Liver (tissue), 9 donors: ENCODE measurements around the gene TTC7B. TPM values are rescaled to one million over a fixed set of nuclear protein-coding genes. Genes with fewer than 3 reads are reported as not detected.

ENCODE experiments used
- DNase-seq: peaks from one replicate; pipeline ENCODE4 v3.0.0-alpha.2; 2017; ENCODE audit warnings: low spot score
- H3K27ac ChIP-seq, 2 donors: one replicate each; pipeline ENCODE4 v1.7.0; 2013; ENCODE audit warnings: inconsistent platforms in 2 of 2, low read length in 2 of 2, control low read depth in 1 of 2, low read depth in 1 of 2, mild to moderate bottlenecking in 1 of 2
- H3K27me3 ChIP-seq, 4 donors: one replicate each; pipeline versions ENCODE4 v1.6.1 to v1.7.0; 2013; ENCODE audit warnings: low read length in 3 of 4, inconsistent platforms in 1 of 4, mild to moderate bottlenecking in 1 of 4, moderate library complexity in 1 of 4; ENCODE audit not compliant: control insufficient read depth in 4 of 4, insufficient read depth in 4 of 4
- H3K36me3 ChIP-seq, 4 donors: one replicate each; pipeline versions ENCODE4 v1.6.1 to v1.7.0; 2013; ENCODE audit warnings: low read length in 3 of 4, mild to moderate bottlenecking in 3 of 4, low read depth in 1 of 4, moderate library complexity in 1 of 4; ENCODE audit not compliant: control insufficient read depth in 4 of 4, insufficient read depth in 3 of 4
- H3K4me1 ChIP-seq, 4 donors: one replicate each; pipeline versions ENCODE4 v1.6.1 to v1.7.0; 2013; ENCODE audit warnings: low read length in 3 of 4, mild to moderate bottlenecking in 3 of 4, moderate library complexity in 1 of 4; ENCODE audit not compliant: control insufficient read depth in 4 of 4, insufficient read depth in 4 of 4
- H3K4me3 ChIP-seq, 3 donors: one replicate each; pipeline versions ENCODE4 v1.6.1 to v1.7.0; 2013; ENCODE audit warnings: low read length in 3 of 3, control low read depth in 1 of 3, low read depth in 1 of 3, mild to moderate bottlenecking in 1 of 3
- H3K9ac ChIP-seq, 2 donors: one replicate each; pipeline ENCODE4 v1.7.0; 2013; ENCODE audit warnings: low read length in 2 of 2, mild to moderate bottlenecking in 2 of 2, moderate library complexity in 2 of 2, control low read depth in 1 of 2, low read depth in 1 of 2
- H3K9me3 ChIP-seq, 4 donors: one replicate each; pipeline versions ENCODE4 v1.6.1 to v1.7.0; 2013; ENCODE audit warnings: low read length in 3 of 4; ENCODE audit not compliant: control insufficient read depth in 4 of 4
- ATF3 ChIP-seq: IDR thresholded peaks from 2 replicates; pipeline ENCODE4 v1.6.1; 2016; ENCODE audit warnings: antibody characterized with exemption
- CTCF ChIP-seq: fragments of 150-350 bp; IDR thresholded peaks from 2 replicates; pipeline ENCODE4 v1.5.1; 2017; ENCODE audit warnings: improper control_type of control experiment, low read depth, low read length; ENCODE audit not compliant: missing input control
- EGR1 ChIP-seq, 2 donors: IDR thresholded peaks; 2 replicates each; pipeline ENCODE4 v1.6.1; 2016 to 2018; ENCODE audit warnings: antibody characterized with exemption in 2 of 2, low read depth in 2 of 2
- FOXA2 ChIP-seq: IDR thresholded peaks from 2 replicates; pipeline ENCODE4 v1.6.1; 2016; ENCODE audit warnings: antibody characterized with exemption
- GABPA ChIP-seq, 2 donors: IDR thresholded peaks in 1 of 2; conservative IDR thresholded peaks in 1 of 2; 2 replicates each; pipeline ENCODE4 v1.6.1; 2016; ENCODE audit warnings: antibody characterized with exemption in 2 of 2, mild to moderate bottlenecking in 1 of 2, moderate library complexity in 1 of 2
- HNF4A ChIP-seq, 2 donors: conservative IDR thresholded peaks; 2 replicates each; pipeline ENCODE4 v1.6.1; 2016; ENCODE audit warnings: antibody characterized with exemption in 2 of 2, mild to moderate bottlenecking in 2 of 2
- HNF4G ChIP-seq: IDR thresholded peaks from 2 replicates; pipeline ENCODE4 v1.6.1; 2016; ENCODE audit warnings: antibody characterized with exemption
- JUND ChIP-seq, 2 donors: IDR thresholded peaks; 2 replicates each; pipeline ENCODE4 v1.6.1; 2016; ENCODE audit warnings: antibody characterized with exemption in 2 of 2
- MAX ChIP-seq: IDR thresholded peaks from 2 replicates; pipeline ENCODE4 v1.6.1; 2016; ENCODE audit warnings: antibody characterized with exemption
- NR2F2 ChIP-seq: IDR thresholded peaks from 2 replicates; pipeline ENCODE4 v1.6.1; 2016; ENCODE audit warnings: antibody characterized with exemption
- RAD21 ChIP-seq, 2 donors: IDR thresholded peaks; 2 replicates each; pipeline ENCODE4 v1.6.1; 2016; ENCODE audit warnings: antibody characterized with exemption in 2 of 2, mild to moderate bottlenecking in 2 of 2
- REST ChIP-seq: IDR thresholded peaks from 2 replicates; pipeline ENCODE4 v1.6.1; 2016; ENCODE audit warnings: antibody characterized with exemption, mild to moderate bottlenecking
- RXRA ChIP-seq, 2 donors: IDR thresholded peaks; 2 replicates each; pipeline ENCODE4 v1.6.1; 2017 to 2018; ENCODE audit warnings: antibody characterized with exemption in 2 of 2, mild to moderate bottlenecking in 1 of 2
- SP1 ChIP-seq: IDR thresholded peaks from 2 replicates; pipeline ENCODE4 v1.6.1; 2018; ENCODE audit warnings: antibody characterized with exemption, mild to moderate bottlenecking
- TAF1 ChIP-seq: conservative IDR thresholded peaks from 2 replicates; pipeline ENCODE4 v1.6.1; 2016; ENCODE audit warnings: antibody characterized with exemption, mild to moderate bottlenecking
- YY1 ChIP-seq: IDR thresholded peaks from 2 replicates; pipeline ENCODE4 v1.6.1; 2016; ENCODE audit warnings: antibody characterized with exemption, mild to moderate bottlenecking
- ZBTB33 ChIP-seq: IDR thresholded peaks from 2 replicates; pipeline ENCODE4 v1.6.1; 2016; ENCODE audit warnings: antibody characterized with exemption
- WGBS: extraction: QIAGEN DNeasy Blood & Tissue Kit; methylation state at CpG from one replicate; pipeline ENCODE4 v1.1.7; 2013; 5-methylcytosine and 5-hydroxymethylcytosine counted together
- polyA plus RNA-seq, 2 donors: library from polyadenylated mRNA; stranded (reverse) in 1 of 2; unstranded in 1 of 2; fragments of 200-250 nt in 1 of 2; fragments of >200 nt in 1 of 2; fragmentation: Nextera tagmentation in 1 of 2; extraction: Ambion mirVana in 1 of 2; gene quantifications; one replicate each; pipeline versions ENCODE4 v1.2.1 to v1.2.3, GENCODE V29; 2013 to 2015
- total RNA-seq, 2 donors: library from RNA; depleted of rRNA; stranded (reverse); fragments of >200 nt; gene quantifications; one replicate each; pipeline ENCODE4 v1.2.3, GENCODE V29; 2014
- donor health status: healthy.
- donor health status: healthy.
- donor health status: healthy.
- donor health status: healthy.
- donor health status: healthy.

The TTC7B gene
- total and polyA plus RNA-seq, 4 donors = 9.1 to 31.0 (median 12.5) TPM

GRCh38 chr14:90797919-90798318, 18.3 kb downstream of the TTC7B start:
- H3K9ac ChIP-seq = no peak overlapping the region
- H3K27me3 ChIP-seq = no peaks in the 10 kb centered on the region
- 79% methylated on average over 13 of the region's 13 CpGs for WGBS
- no peaks in the 10 kb centered on the region for H3K36me3 ChIP-seq
- no peaks in the 10 kb centered on the region for H3K9me3 ChIP-seq
- peaks cover 0 to 6% (median 2%) of the 10 kb centered on the region in 4 donors for H3K4me1 ChIP-seq
- H3K4me3 ChIP-seq = no peak overlapping the region
- H3K27ac ChIP-seq = no peak overlapping the region
- TF ChIP-seq NR2F2 = peak; percentile 36
- no peak for TF ChIP-seq ZBTB33
- peak in 1 of 2 donors; percentile 53 for TF ChIP-seq RXRA (IDR thresholded peaks at IDR 0.05)
- DNase-seq = no peak

- H3K27me3 ChIP-seq = no peaks in the 10 kb centered on the region
- no peak overlapping the region for H3K9ac ChIP-seq
- no peaks in the 10 kb centered on the region for H3K9me3 ChIP-seq
- peaks cover 0 to 6% (median 2%) of the 10 kb centered on the region in 4 donors for H3K4me1 ChIP-seq
- 74% methylated on average over 3 of the region's 3 CpGs for WGBS
- TF ChIP-seq EGR1 (IDR thresholded peaks at IDR 0.05; ENCODE audit: low read depth in 2 of 2) (no peak), GABPA (IDR thresholded peaks at IDR 0.05 in 1 of 2, conservative IDR thresholded peaks at IDR 0.05 in 1 of 2) (no peak), JUND (IDR thresholded peaks at IDR 0.05) (no peak), TAF1 (no peak)
- no peak overlapping the region for H3K27ac ChIP-seq
- H3K36me3 ChIP-seq = no peaks in the 10 kb centered on the region
- no peak overlapping the region for H3K4me3 ChIP-seq
- DNase-seq = no peak
Observed at GRCh38 chr14:90797451-90797850, 18.8 kb downstream of the TTC7B start.

GRCh38 chr14:90796329-90796728, 19.9 kb downstream of the TTC7B start:
- Histone ChIP-seq H3K27me3 (no peaks in the 10 kb centered on the region), H3K9me3 (no peaks in the 10 kb centered on the region), H3K27ac (no peak overlapping the region), H3K9ac (no peak overlapping the region), H3K4me1 (peaks cover 0 to 6% (median 2%) of the 10 kb centered on the region in 4 donors), H3K36me3 (no peaks in the 10 kb centered on the region), H3K4me3 (no peak overlapping the region)
- TF ChIP-seq HNF4G (no peak), MAX (no peak), TAF1 (no peak), SP1 (no peak), ATF3 (no peak), YY1 (no peak), HNF4A (conservative IDR thresholded peaks at IDR 0.05) (no peak), ZBTB33 (no peak), FOXA2 (no peak), REST (no peak), EGR1 (IDR thresholded peaks at IDR 0.05; ENCODE audit: low read depth in 2 of 2) (no peak), CTCF (no peak), GABPA (IDR thresholded peaks at IDR 0.05 in 1 of 2, conservative IDR thresholded peaks at IDR 0.05 in 1 of 2) (no peak), RAD21 (IDR thresholded peaks at IDR 0.05) (no peak), JUND (IDR thresholded peaks at IDR 0.05) (no peak)
- DNase-seq = no peak
- 80% methylated on average over 2 of the region's 2 CpGs for WGBS
